Fibroblast of lung (primary cell): ENCODE data around the gene ENDOD1. TPM values are rescaled to one million over a fixed set of nuclear protein-coding genes. Genes with fewer than 3 reads are reported as not detected.

Experiments used
- DNase-seq, 2 donors: peaks; one replicate each; pipeline versions ENCODE4 v3.0.0 to v3.0.0-alpha.2; 2010; ENCODE audit warnings: low read depth in 2 of 2
- H2AFZ ChIP-seq: 2 replicates; pipeline ENCODE4 v1.5.1; 2012; ENCODE audit warnings: low read length, control low read depth, inconsistent platforms
- H3K27ac ChIP-seq: 2 replicates; pipeline ENCODE4 v1.5.1; 2011; ENCODE audit warnings: low read length, control low read depth; ENCODE audit not compliant: insufficient read depth
- H3K27me3 ChIP-seq: 2 replicates; pipeline ENCODE4 v1.5.1; 2011; ENCODE audit warnings: mild to moderate bottlenecking, low read length; ENCODE audit not compliant: control insufficient read depth, insufficient read depth
- H3K36me3 ChIP-seq: 2 replicates; pipeline ENCODE4 v1.5.1; 2011; ENCODE audit warnings: low read length; ENCODE audit not compliant: control insufficient read depth, insufficient read depth
- H3K4me1 ChIP-seq: 2 replicates; pipeline ENCODE4 v1.5.1; 2011; ENCODE audit warnings: low read length; ENCODE audit not compliant: control insufficient read depth, insufficient read depth; ENCODE audit errors: extremely low read depth
- H3K4me2 ChIP-seq: 2 replicates; pipeline ENCODE4 v1.5.1; 2011; ENCODE audit warnings: low read length, control low read depth; ENCODE audit not compliant: insufficient read depth; ENCODE audit errors: extremely low read depth
- H3K4me3 ChIP-seq, 4 experiments: fragments of 200-600 bp in 1 of 4; sonication (generic) in 1 of 4; replicated peaks in 1 of 4; 2 replicates each; pipeline ENCODE4 v1.5.1; 2011 to 2016; ENCODE audit warnings: low read length in 4 of 4, low read depth in 3 of 4, mild to moderate bottlenecking in 3 of 4, control low read depth in 2 of 4, inconsistent platforms in 1 of 4, mixed read lengths in 1 of 4; ENCODE audit not compliant: insufficient read depth in 1 of 4; ENCODE audit errors: control extremely low read depth in 1 of 4
- H3K79me2 ChIP-seq: 2 replicates; pipeline ENCODE4 v1.5.1; 2012; ENCODE audit warnings: mild to moderate bottlenecking, low read length, inconsistent platforms; ENCODE audit not compliant: control insufficient read depth, insufficient read depth
- H3K9ac ChIP-seq: 2 replicates; pipeline ENCODE4 v1.5.1; 2011; ENCODE audit warnings: mild to moderate bottlenecking, low read length, control low read depth; ENCODE audit not compliant: insufficient read depth
- H3K9me3 ChIP-seq: 2 replicates; pipeline ENCODE4 v1.5.1; 2012; ENCODE audit warnings: low read depth, low read length; ENCODE audit not compliant: control insufficient read depth, insufficient read depth
- H4K20me1 ChIP-seq: 2 replicates; pipeline ENCODE4 v1.5.1; 2011; ENCODE audit warnings: low read length; ENCODE audit not compliant: control insufficient read depth, insufficient read depth; ENCODE audit errors: extremely low read depth
- EZH2 ChIP-seq: IDR thresholded peaks from 2 replicates; pipeline ENCODE4 v1.5.1; 2012; ENCODE audit warnings: low read length, control low read depth, mild to moderate bottlenecking; ENCODE audit errors: missing control alignments
- polyA plus RNA-seq, 2 donors: library from polyadenylated mRNA; depleted of rRNA in 1 of 2; stranded (reverse) in 1 of 2; unstranded in 1 of 2; fragments of >200 nt; gene quantifications; 2 replicates each; pipeline ENCODE4 v1.2.1, GENCODE V29; 2011 to 2012; ENCODE audit warnings: missing spikeins in 1 of 2
- total RNA-seq: library from RNA; depleted of rRNA; stranded (reverse); fragments of >200 nt; gene quantifications from 2 replicates; pipeline ENCODE4 v1.2.1, GENCODE V29; 2014
- TF ChIP-seq, protein P1 (sequence below), 2 donors: IDR thresholded peaks in 1 of 2; conservative IDR thresholded peaks in 1 of 2; 1 replicate in 1 of 2; 2 replicates in 1 of 2; pipeline ENCODE4 v1.5.1; 2011 to 2012; ENCODE audit warnings: low read length in 2 of 2, control low read depth in 1 of 2, inconsistent platforms in 1 of 2, low read depth in 1 of 2, mild to moderate bottlenecking in 1 of 2

The ENDOD1 gene
- total and polyA plus RNA-seq, 2 donors (not counting 1 experiment from before 2014, with no cell fraction given), result 33.4 to 50.8 TPM

- Histone ChIP-seq H4K20me1 (no peaks in the 10 kb centered on the region), H3K27me3 (peaks cover 10% of the 10 kb centered on the region), H3K4me2 (no peak overlapping the region), H3K4me3 (no peak overlapping the region), H3K27ac (no peak overlapping the region), H3K79me2 (no peaks in the 10 kb centered on the region), H3K4me1 (no peaks in the 10 kb centered on the region), H3K9me3 (no peaks in the 10 kb centered on the region), H2AFZ (no peak overlapping the region), H3K9ac (no peak overlapping the region), H3K36me3 (no peaks in the 10 kb centered on the region)
- TF ChIP-seq EZH2, result no peak
- TF ChIP-seq, protein P1, sequence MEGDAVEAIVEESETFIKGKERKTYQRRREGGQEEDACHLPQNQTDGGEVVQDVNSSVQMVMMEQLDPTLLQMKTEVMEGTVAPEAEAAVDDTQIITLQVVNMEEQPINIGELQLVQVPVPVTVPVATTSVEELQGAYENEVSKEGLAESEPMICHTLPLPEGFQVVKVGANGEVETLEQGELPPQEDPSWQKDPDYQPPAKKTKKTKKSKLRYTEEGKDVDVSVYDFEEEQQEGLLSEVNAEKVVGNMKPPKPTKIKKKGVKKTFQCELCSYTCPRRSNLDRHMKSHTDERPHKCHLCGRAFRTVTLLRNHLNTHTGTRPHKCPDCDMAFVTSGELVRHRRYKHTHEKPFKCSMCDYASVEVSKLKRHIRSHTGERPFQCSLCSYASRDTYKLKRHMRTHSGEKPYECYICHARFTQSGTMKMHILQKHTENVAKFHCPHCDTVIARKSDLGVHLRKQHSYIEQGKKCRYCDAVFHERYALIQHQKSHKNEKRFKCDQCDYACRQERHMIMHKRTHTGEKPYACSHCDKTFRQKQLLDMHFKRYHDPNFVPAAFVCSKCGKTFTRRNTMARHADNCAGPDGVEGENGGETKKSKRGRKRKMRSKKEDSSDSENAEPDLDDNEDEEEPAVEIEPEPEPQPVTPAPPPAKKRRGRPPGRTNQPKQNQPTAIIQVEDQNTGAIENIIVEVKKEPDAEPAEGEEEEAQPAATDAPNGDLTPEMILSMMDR (conservative IDR thresholded peaks at IDR 0.05 in 1 of 2, IDR thresholded peaks at IDR 0.05 in 1 of 2; ENCODE audit: low read depth in 1 of 2, low read length in 2 of 2), result no peak
- no peak for DNase-seq
These were observed 31.7 kb upstream of the ENDOD1 start for GRCh38 chr11:95057959-95058358.

GRCh38 chr11:95058621-95059020, 31.0 kb upstream of the ENDOD1 start:
- no peaks in the 10 kb centered on the region for H4K20me1 ChIP-seq
- peaks cover 10% of the 10 kb centered on the region for H3K27me3 ChIP-seq
- no peak for TF ChIP-seq EZH2
- TF ChIP-seq, protein P1 (conservative IDR thresholded peaks at IDR 0.05 in 1 of 2, IDR thresholded peaks at IDR 0.05 in 1 of 2; ENCODE audit: low read depth in 1 of 2, low read length in 2 of 2), result no peak
- no peaks in the 10 kb centered on the region for H3K4me1 ChIP-seq
- H3K9me3 ChIP-seq, result no peaks in the 10 kb centered on the region
- no peak overlapping the region for H2AFZ ChIP-seq
- H3K27ac ChIP-seq, result no peak overlapping the region
- no peak overlapping the region for H3K9ac ChIP-seq
- H3K36me3 ChIP-seq, result no peaks in the 10 kb centered on the region
- H3K4me3 ChIP-seq, result no peak overlapping the region
- H3K79me2 ChIP-seq, result no peaks in the 10 kb centered on the region
- no peak overlapping the region for H3K4me2 ChIP-seq
- DNase-seq, result peak in 1 of 2 donors; percentile 13

- no peak overlapping the region for H2AFZ ChIP-seq
- H3K27ac ChIP-seq, result no peak overlapping the region
- H3K36me3 ChIP-seq, result no peaks in the 10 kb centered on the region
- no peak for TF ChIP-seq EZH2
- TF ChIP-seq, protein P1 (conservative IDR thresholded peaks at IDR 0.05 in 1 of 2, IDR thresholded peaks at IDR 0.05 in 1 of 2; ENCODE audit: low read depth in 1 of 2, low read length in 2 of 2), result no peak
- H3K9me3 ChIP-seq, result no peaks in the 10 kb centered on the region
- no peak overlapping the region for H3K4me3 ChIP-seq
- H4K20me1 ChIP-seq, result no peaks in the 10 kb centered on the region
- H3K4me1 ChIP-seq, result no peaks in the 10 kb centered on the region
- H3K27me3 ChIP-seq, result peaks cover 10% of the 10 kb centered on the region
- no peak overlapping the region for H3K9ac ChIP-seq
- no peak for DNase-seq
- no peaks in the 10 kb centered on the region for H3K79me2 ChIP-seq
- H3K4me2 ChIP-seq, result no peak overlapping the region
These were observed 30.6 kb upstream of the ENDOD1 start for GRCh38 chr11:95059046-95059445.
